HepG2 (cell line): Measurements from ENCODE around the gene SMPD1.

Source experiments
- EZH2 ChIP-seq: conservative IDR thresholded peaks from 2 replicates; pipeline ENCODE4 v1.6.1; 2012; ENCODE audit warnings: mild to moderate bottlenecking, low read depth, low read length, moderate library complexity
- MTA3 ChIP-seq: sonication (generic); formaldehyde crosslinking; IDR thresholded peaks from 2 replicates; pipeline ENCODE4 v1.4.0; 2020; ENCODE audit warnings: missing genetic modification reagents
- NFE2L2 ChIP-seq: fragments of 150-350 bp; IDR thresholded peaks from 2 replicates; pipeline ENCODE4 v1.6.1; 2014; ENCODE audit warnings: low read length
- NRL ChIP-seq: sonication (generic); formaldehyde crosslinking; IDR thresholded peaks from 2 replicates; pipeline ENCODE4 v1.5.0; 2020; ENCODE audit warnings: missing genetic modification reagents, mild to moderate bottlenecking, moderate library complexity, borderline replicate concordance
- POLR2A ChIP-seq, 2 experiments: IDR thresholded peaks; 2 replicates each; pipeline ENCODE4 v1.6.1; 2011; ENCODE audit warnings: low read depth in 2 of 2, low read length in 2 of 2, mild to moderate bottlenecking in 1 of 2, moderate library complexity in 1 of 2; ENCODE audit not compliant: insufficient read depth in 1 of 2
- PRPF4 ChIP-seq: fragments of 200-400 bp; formaldehyde crosslinking; IDR thresholded peaks from 2 replicates; pipeline ENCODE4 v1.6.1; 2016; ENCODE audit warnings: low read length, low read depth; ENCODE audit not compliant: poor library complexity, severe bottlenecking
- ZFP36L1 ChIP-seq: sonication (generic); formaldehyde crosslinking; IDR thresholded peaks from 2 replicates; pipeline ENCODE4 v1.8.0; 2022; ENCODE audit warnings: mild to moderate bottlenecking, missing genetic modification reagents, moderate library complexity
- ZMYM3 ChIP-seq: sonication (generic); formaldehyde crosslinking; IDR thresholded peaks from 2 replicates; pipeline ENCODE4 v1.5.1; 2020; ENCODE audit warnings: mild to moderate bottlenecking, missing genetic modification reagents
- TF ChIP-seq, protein P1 (sequence below): sonication (generic); formaldehyde crosslinking; IDR thresholded peaks from 2 replicates; pipeline ENCODE4 v1.8.1; 2022; ENCODE audit warnings: mild to moderate bottlenecking, missing genetic modification reagents
- TF ChIP-seq, protein P2 (sequence below): sonication (generic); formaldehyde crosslinking; IDR thresholded peaks from 2 replicates; pipeline ENCODE4 v1.8.0; 2022; ENCODE audit warnings: missing genetic modification reagents, mild to moderate bottlenecking, borderline replicate concordance
- TF ChIP-seq, protein P3 (sequence below), 2 experiments: IDR thresholded peaks; 2 replicates each; pipeline ENCODE4 v1.6.1; 2011 to 2012; ENCODE audit warnings: low read length in 2 of 2, borderline replicate concordance in 1 of 2, low read depth in 1 of 2, mild to moderate bottlenecking in 1 of 2, moderate library complexity in 1 of 2
- TF ChIP-seq, protein P4 (sequence below): sonication (generic); formaldehyde crosslinking; IDR thresholded peaks from 2 replicates; pipeline ENCODE4 v1.5.0; 2020; ENCODE audit warnings: mild to moderate bottlenecking, missing genetic modification reagents, moderate library complexity

DNA sequence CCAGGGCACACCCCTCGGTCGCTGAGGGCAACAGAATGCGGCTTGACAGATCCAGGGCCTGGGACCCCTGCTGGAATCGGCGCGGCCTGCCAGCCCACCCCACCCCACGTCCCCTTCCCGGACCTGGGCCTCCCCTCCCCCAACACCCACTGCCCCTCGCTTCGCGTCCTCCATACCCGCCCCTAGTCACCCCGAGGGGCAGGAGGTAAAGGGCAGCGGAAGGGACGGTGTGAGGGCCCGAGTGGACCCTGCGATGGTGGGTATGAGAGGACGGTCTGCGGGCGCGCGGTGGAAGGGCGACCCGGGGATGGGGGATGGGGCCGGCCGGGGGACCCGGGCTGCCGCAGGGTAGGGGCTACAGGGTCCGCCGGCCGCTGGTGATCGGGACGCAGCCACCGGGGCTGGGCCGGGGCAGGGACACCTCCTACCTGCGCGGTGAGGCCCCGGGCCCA lies 28.3 kb downstream of the SMPD1 start:
- no peak for TF ChIP-seq ZMYM3 (CRISPR knock-in tag)
- no peak for TF ChIP-seq NRL
- TF ChIP-seq EZH2 = no peak
- TF ChIP-seq NFE2L2 = no peak
- TF ChIP-seq, protein P1, sequence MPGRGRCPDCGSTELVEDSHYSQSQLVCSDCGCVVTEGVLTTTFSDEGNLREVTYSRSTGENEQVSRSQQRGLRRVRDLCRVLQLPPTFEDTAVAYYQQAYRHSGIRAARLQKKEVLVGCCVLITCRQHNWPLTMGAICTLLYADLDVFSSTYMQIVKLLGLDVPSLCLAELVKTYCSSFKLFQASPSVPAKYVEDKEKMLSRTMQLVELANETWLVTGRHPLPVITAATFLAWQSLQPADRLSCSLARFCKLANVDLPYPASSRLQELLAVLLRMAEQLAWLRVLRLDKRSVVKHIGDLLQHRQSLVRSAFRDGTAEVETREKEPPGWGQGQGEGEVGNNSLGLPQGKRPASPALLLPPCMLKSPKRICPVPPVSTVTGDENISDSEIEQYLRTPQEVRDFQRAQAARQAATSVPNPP (CRISPR knock-in tag) = no peak
- TF ChIP-seq, protein P2, sequence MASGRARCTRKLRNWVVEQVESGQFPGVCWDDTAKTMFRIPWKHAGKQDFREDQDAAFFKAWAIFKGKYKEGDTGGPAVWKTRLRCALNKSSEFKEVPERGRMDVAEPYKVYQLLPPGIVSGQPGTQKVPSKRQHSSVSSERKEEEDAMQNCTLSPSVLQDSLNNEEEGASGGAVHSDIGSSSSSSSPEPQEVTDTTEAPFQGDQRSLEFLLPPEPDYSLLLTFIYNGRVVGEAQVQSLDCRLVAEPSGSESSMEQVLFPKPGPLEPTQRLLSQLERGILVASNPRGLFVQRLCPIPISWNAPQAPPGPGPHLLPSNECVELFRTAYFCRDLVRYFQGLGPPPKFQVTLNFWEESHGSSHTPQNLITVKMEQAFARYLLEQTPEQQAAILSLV (CRISPR knock-in tag) = no peak
- no peak for TF ChIP-seq MTA3 (CRISPR knock-in tag)
- TF ChIP-seq, protein P3, sequence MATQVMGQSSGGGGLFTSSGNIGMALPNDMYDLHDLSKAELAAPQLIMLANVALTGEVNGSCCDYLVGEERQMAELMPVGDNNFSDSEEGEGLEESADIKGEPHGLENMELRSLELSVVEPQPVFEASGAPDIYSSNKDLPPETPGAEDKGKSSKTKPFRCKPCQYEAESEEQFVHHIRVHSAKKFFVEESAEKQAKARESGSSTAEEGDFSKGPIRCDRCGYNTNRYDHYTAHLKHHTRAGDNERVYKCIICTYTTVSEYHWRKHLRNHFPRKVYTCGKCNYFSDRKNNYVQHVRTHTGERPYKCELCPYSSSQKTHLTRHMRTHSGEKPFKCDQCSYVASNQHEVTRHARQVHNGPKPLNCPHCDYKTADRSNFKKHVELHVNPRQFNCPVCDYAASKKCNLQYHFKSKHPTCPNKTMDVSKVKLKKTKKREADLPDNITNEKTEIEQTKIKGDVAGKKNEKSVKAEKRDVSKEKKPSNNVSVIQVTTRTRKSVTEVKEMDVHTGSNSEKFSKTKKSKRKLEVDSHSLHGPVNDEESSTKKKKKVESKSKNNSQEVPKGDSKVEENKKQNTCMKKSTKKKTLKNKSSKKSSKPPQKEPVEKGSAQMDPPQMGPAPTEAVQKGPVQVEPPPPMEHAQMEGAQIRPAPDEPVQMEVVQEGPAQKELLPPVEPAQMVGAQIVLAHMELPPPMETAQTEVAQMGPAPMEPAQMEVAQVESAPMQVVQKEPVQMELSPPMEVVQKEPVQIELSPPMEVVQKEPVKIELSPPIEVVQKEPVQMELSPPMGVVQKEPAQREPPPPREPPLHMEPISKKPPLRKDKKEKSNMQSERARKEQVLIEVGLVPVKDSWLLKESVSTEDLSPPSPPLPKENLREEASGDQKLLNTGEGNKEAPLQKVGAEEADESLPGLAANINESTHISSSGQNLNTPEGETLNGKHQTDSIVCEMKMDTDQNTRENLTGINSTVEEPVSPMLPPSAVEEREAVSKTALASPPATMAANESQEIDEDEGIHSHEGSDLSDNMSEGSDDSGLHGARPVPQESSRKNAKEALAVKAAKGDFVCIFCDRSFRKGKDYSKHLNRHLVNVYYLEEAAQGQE (IDR thresholded peaks at IDR 0.05; ENCODE audit: borderline replicate concordance in 1 of 2, low read depth in 1 of 2, low read length in 2 of 2) = no peak
- TF ChIP-seq, protein P4, sequence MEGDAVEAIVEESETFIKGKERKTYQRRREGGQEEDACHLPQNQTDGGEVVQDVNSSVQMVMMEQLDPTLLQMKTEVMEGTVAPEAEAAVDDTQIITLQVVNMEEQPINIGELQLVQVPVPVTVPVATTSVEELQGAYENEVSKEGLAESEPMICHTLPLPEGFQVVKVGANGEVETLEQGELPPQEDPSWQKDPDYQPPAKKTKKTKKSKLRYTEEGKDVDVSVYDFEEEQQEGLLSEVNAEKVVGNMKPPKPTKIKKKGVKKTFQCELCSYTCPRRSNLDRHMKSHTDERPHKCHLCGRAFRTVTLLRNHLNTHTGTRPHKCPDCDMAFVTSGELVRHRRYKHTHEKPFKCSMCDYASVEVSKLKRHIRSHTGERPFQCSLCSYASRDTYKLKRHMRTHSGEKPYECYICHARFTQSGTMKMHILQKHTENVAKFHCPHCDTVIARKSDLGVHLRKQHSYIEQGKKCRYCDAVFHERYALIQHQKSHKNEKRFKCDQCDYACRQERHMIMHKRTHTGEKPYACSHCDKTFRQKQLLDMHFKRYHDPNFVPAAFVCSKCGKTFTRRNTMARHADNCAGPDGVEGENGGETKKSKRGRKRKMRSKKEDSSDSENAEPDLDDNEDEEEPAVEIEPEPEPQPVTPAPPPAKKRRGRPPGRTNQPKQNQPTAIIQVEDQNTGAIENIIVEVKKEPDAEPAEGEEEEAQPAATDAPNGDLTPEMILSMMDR (CRISPR knock-in tag) = no peak
- TF ChIP-seq PRPF4 = no peak
- no peak for TF ChIP-seq ZFP36L1 (CRISPR knock-in tag)
- no peak for TF ChIP-seq POLR2A (IDR thresholded peaks at IDR 0.05; ENCODE audit: insufficient read depth in 1 of 2, low read depth in 2 of 2, low read length in 2 of 2)
